ENCODE results near the gene YY2.
"Not testable (repeated sequence)": the region's sequence is repeated elsewhere in the genome, so short reads cannot be mapped to it uniquely, and the experiment has no call there.

YY2 gene

DNA sequence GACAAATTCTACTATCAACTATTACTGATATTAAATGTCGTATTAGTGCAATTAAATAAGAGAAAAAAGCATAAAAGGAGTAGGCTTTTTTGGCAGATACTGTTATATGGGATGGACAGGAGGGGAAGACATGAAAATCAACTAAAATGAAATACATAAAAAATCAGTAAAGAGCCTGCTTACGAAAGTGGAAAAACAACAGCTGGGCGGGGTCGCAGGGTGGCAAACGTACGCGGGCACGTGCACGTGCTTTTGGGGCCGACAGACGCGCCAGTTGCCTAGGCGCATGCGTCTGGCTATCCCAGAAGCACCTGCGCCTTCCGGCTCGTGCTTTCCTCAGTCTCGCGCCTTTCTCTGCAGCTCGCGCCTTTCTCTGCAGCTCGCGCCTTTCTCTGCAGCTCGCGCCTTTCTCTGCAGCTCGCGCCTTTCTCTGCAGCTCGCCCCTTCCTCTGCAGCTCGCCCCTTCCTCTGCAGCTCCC, at the start of gene YY2:
YY2 (plus strand) TSS at position 51 of the 479 bp plus-strand sequence. CDS start 498 bp downstream, outside the sequence.
- no peak for DNase-seq

DNA sequence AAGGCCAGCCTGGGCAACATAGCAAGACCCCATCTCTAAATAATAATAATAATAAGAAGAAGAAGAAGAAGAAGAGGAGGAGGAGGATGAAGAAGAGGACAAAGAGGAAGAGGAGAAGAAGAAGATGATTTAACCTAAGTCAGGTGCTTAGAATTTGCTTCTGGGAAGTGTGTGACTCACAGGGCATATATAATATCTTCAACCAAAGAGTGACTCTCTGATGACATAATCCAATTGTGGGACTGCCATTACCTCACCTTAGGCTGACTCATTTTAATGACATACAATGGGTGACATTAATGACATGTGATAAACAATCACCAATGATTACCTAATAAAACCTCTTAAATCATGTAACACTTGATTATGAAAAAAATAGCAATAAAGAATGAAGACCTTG, 49.1 kb upstream of the YY2 start:
- no peak for DNase-seq

DNA sequence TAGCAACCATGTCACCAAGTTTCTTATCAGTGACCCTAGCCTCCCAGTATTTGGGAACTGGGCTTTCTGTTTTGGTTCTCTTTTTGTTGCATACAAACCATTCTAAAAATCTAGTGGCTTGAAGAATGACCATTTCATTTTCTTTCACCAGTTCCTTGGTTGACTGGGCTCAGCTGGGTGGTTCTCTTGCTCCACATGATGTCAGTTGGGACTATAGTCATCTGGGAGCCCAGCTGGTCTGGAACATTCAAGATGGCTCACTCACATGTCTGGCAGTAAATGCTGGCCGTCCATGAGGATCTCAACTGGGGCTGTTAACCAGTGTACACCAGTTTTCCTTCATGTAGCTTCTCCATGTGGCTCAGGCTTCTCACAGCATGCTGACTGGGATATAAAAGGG, 44.0 kb upstream of the YY2 start:
- DNase-seq = no peak

DNA sequence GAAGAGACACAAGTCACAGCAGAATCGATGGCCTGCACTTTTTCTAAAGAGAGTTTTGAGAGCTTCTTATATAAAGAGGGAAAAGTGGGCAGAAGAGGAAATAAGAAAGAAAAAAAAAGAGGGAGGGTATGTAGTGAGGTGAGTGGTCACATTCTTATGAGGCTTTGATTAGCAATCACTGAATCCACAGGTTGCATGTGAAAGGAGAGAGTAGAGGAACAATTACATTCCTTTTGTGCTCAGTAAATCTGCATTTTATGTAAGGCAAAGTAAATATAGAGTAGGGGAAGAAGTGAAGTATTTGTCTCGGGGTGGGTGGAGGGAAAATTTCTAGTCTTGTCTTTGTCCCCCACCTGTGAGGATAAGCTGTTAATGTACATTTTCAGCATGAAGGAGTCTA, 43.2 kb upstream of the YY2 start:
- no peak for DNase-seq

DNA sequence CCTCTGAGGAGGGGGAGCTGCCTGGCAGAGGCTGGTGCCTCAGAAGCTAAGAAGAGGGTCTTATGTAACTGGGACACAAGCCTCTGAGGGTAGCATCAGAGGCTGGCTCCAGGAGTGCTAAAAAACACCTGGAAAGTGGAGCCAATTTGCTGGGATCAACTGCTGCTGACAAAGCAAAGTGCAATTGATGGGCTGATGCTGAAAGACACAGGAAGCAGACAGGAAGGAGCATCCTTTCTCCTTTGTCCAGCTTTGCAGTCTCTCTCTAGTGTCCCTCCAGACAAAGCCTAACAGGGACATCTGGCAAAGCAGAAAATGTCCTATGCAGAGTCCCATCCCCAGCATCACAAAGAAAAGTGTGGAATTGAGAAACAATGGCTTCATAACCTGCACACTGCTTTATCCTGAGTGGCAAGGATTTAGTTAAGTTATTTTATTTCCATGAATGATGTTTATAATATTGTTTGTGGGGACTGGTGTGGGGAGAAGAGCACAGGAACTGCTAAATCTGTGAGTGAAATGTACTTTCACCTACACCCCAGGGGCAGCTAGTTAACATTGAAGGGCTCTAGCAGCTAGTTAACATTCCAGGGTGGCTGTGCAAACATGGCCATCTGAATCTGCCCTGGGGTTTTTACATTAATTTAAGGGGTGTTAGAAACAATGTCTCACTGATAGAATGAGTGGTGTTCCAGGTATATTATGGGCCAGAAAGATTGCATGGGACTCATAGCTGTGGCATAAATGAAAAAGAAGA, 42.0 kb upstream of the YY2 start:
- no peak for DNase-seq

DNA sequence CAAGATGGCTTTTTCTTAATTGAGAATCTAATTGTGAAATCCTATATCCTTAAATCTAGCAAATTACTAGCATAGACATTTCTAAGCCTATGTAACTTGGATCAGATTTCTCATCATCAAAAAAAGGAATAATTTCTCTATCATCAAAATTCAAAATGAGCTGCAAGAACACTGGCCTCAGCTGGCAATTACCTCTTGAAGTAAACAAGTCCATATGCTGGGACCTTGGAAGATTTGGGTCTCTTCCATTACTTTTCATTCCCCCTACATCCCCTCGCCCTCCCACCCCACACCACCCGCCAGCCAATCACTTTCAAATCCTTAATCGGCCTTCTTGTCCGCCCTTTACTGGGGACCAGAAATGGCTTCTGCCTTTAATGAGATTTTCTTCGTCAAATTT, 39.7 kb upstream of the YY2 start:
- no peak for DNase-seq

DNA sequence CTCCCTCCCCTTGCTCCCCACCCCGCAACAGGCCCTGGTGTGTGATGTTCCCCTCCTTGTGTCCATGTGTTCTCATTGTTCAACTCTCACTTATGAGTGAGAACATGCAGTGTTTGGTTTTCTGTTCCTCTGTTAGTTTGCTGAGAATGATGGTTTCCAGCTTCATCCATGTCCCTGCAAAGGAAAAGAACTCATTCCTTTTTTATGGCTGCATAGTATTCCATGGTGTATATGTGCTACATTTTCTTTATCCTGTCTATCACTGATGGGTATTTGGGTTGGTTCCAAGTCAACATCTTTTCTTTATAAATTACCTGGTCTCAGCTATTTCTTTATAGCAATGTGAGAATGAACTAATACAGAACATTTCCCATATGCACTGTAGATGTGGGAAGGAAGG, 35.6 kb upstream of the YY2 start:
- DNase-seq = not testable (repeated sequence)

DNA sequence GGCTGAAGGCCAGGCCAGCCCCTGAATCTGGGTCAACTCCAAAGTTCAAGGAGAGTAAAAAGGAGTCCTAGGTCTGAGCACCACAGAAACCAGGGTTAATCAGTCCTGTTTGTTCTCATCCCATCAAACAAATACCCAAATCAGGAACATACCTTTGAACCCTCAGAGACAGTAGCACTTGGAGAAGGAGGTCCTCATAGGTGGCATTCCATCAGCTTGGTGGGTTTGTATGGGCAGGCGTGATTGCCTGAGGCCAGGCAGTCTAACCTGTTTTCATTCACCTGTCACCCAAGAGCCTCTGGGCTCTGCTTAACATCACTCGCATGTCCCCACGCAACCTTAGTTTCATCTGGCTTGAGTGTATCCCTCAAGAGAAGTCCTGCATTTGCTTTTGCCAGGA, 33.9 kb upstream of the YY2 start:
- no peak for DNase-seq

DNA sequence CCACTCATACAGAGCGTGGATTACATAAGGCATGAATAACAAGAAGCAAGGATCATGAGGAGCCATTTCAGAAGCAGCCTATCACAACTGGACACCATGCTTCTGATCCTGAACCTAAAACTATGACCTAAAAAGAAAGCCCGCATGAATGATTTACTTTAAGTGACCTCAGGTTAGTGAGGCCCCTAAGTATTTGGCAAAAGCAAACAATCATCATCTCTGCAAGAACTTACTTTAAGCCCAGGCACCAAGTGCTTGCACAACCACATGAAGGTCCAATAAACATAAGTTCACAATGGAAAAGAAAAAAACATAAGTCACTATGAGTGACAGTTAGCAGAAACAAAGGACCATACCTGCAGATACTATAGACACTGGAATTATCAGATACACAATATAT, 24.3 kb upstream of the YY2 start:
- no peak for DNase-seq

DNA sequence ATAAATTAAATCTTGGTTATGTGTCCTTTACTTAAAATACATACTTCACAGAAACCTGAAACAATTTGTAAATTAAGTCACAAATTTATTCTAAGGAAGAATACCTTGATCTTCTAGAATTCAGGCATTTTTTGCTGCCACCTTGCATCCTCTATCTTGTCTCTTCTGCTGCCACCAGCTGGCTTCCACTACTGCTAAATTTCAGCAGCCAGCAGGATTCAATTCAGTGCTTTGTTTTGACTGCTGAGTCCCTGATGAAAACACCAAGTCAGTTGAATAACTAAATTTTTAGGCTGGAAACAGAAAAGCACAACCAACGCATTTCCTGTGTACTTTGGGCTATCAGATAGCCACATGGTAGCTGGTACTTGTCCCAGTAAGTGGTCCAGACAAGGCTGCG, 18.7 kb upstream of the YY2 start:
- DNase-seq = no peak

DNA sequence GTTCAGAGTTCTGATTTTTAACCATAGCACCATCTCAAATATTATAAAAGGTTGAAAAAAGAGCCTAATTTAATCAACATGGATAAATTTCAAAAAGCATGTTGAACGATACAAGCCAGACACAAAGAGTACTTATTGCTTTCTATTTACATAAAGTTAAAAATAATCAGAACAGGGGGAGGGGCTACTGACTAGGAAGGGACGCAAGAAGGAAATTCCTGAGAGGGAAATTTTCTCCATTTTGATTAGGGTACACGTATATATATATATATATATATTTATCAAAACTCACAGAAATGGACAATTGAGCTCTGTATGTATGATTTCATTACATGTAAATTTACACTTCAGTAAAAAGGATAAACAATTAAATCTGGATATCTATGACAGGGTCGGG, 16.9 kb upstream of the YY2 start:
- DNase-seq = no peak

DNA sequence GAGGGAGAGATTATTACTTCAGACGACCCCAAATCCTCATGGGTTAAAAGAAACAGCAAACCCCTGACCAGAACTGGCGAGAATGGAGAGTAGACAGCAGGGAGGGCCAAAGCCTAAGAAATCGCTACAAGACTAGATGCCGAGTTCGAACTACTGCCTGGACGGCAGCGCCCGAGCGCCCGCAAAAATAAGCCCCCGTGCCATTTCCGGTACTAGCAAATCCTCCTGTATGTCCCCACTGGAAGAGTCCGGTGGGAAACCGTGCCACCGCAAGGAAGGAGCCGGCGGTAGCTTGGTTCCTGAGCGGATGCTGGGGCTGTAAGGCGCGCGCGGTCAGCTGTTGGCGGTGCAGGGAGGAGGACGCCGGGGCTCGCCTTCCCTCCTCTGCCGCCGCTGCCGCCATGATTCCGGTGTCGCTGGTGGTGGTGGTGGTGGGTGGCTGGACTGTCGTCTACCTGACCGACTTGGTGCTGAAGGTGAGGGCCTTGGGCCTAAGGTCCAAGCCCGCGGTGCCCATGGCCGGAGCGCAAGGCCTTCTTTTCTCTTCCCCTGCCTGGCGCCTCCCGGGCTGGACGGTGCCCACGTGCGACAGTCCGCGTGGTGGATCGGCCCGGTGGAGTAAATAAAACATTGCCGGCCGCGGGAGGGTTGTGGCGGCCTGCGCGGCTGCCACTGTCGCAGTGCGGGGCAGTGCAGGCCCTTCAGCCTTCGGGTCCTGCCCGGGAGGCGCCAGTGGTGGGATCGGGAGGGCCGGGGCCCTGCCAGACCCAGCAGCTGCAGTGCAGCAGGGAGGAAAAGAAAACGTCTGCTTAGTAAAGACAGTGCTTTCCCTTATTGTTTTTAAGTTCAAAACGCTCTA, 16.2 kb upstream of the YY2 start, which contains the start of gene MBTPS2:
MBTPS2 (plus strand) TSS at position 284 of the 859 bp plus-strand sequence; CDS start at position 402, 118 bp downstream.
- peak; percentile 73 for DNase-seq

DNA sequence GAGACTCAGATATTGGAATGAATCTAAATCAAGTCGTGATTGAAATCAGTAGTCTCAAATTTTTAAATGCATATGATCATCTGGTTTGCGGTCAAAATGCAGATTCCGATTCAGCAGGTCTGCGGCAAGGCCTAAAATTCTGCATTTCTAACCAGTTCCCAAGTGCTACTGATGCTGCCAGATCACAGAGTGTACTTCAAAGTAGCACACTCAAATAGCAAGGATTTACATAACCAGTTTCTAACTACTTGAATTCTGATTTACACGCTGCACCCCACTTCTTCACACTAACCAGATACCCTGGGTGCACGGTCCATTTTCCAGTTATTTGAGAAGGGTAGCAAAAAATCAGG, 15.6 kb upstream of the YY2 start:
- no peak for DNase-seq

DNA sequence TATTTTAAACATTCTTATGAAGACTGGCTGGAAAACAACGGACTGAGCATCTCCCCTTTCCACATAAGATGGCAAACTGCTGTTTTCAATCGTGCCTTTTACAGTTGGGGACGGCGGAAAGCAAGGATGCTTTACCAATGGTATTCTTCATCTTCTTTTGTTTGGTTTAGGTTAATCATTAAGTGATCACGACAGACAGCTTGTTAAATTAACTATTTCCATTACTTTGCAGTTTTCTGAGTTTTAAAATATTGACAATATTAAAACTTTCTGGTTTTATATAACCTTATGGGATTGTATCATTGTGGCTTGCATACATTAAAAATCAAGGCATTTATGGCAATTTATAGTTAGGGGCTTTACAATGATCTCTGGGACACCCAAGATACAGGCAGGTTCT, 12.6 kb upstream of the YY2 start:
- no peak for DNase-seq

DNA sequence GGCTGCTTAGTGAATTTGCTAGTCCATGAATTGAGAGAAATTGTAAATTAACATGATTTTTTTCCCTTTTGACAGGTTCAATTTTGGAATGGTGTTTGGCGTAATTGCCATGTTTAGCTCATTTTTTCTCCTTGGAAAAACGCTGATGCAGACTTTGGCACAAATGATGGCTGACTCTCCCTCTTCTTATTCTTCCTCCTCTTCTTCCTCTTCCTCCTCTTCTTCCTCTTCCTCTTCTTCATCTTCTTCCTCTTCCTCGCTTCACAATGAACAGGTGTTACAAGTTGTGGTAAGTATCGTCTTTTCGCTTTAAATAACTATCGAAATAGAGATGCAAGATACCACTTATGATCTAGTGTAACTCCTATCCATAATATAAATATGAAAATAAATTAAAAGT, 10.7 kb upstream of the YY2 start:
- no peak for DNase-seq

DNA sequence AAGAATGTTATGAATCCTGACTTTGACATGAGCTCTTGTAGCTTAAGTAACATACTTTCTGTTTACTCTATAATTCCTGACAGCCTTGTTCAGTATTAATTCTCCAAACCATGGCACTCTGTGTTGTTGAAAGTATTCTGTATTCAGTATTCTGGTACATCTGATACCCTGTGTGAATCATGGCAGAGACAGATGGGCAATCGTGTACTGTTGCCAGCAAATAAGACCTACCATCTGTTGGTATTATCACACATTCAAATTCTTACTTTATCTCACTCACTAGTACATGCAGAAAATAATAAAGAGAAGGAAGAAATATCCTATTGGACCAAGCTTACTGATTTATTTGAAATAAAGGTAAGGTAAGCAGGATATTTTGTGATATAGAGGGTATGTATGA, 8.4 kb upstream of the YY2 start:
- DNase-seq = no peak

DNA sequence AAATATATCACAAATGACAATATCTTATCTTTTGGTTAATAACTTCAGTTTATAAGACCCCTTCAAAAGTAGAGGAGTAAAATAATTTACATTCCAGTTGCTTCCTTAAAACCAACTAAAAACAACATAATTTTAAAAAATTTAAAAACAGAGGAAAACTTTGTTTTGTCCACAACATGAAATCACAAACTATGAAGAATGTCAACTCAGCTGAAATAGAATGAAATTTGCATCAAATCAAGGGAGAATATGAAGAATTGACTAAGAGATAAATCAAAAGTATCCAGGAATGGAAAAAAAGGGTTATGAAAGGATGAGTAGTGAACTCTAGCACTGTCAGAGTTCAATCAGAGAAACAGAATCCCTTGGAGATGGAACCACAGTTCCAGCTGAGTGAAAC, 2.2 kb upstream of the YY2 start:
- DNase-seq = no peak

DNA sequence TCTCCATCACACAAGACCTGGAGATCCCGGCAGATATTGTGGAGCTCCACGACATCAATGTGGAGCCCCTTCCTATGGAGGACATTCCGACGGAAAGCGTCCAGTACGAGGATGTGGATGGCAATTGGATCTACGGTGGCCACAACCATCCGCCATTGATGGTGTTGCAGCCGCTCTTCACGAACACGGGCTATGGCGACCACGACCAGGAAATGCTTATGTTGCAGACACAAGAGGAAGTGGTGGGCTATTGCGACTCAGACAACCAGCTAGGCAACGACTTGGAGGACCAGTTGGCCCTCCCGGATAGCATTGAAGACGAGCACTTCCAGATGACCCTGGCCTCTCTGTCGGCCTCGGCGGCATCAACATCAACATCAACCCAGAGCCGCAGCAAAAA, 717 bp downstream of the YY2 start:
- DNase-seq = no peak

DNA sequence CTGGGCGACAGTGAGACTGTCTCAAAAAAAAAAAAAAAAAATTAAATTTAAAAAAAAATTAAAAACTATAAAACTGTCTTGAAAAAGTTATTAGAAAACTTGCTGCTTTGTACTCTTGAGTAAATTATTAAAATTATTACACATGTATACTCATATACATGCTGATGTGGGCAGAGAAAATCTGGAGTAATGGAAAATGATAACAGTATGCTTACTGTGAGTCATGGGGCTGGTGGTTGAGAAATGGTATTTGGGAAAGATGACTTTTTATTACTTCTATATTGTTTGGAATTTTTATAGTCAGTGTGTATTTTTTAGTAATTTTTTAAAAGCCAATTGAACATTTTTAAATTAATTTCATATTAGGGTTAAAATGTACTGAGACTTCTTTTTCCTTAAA, 7.5 kb downstream of the YY2 start:
- no peak for DNase-seq

DNA sequence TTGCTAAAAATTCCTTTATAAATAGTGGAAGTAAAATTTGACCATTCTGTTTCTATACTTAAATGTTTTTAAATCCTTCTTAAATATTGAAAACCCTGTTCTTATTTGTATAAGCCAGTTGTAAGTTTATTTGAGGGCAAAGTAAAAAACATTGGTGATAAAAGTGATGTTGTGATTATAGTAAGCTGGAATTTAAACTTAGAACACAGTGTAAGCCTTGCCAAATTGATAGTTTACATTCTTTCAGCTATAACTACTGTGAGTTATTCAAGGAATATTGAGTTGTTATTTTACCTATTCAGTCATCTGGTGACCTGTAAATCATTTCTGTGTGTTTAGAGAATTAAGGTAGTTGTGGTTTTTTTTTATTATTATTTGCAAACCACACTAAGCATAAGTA, 9.6 kb downstream of the YY2 start:
- DNase-seq = no peak

DNA sequence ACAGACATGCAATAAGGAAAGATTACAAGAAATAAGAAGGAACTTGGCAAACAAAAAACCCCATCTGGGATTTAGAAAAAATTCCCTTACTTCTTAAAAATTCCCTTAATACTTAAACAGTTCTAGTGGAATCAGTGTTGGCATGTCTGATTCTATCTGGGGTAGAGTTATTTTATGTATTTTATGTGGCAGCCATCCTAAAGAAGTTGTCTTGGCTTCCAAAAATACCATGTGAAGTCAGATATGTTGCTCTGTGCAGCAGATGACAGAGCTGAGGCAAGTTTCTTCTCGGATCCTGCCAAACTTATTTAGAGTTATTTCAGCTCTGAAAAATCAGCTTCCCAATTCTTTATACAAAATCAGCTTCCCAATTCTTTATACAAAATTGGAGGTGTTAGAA, 14.7 kb downstream of the YY2 start:
- no peak for DNase-seq

DNA sequence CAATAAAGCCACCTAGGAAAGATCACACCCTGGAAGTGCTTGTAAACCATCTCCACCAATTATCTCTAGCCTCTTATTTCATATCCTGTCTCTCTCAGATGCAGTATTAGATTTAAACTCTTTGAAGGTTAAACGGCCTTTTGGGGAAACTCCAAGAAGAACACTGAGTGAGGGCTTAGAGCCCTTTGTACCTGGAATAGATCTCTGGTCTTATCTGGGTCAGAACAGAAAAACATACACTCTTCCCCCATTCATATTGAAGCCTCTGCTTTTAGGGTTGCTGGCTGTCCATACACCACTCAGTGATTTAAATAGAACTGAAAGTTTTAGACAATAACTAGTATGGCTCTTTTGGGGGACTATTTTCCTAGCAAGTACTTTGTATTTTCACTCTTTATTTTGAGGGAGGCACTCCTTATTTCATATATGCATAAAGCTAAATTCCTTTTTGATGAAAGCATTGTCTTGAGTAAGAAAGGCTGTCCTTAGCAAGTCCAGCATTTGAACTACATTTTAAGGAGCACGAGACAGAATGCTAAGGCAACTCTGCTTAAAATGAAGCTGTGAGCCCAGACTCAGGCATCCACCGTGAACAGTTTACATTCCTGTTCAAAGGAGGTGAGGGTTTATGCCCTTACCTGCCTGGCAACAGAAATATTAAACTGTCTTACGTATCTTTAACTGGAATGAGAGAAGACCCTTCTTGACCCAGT, 17.4 kb downstream of the YY2 start:
- DNase-seq = no peak

DNA sequence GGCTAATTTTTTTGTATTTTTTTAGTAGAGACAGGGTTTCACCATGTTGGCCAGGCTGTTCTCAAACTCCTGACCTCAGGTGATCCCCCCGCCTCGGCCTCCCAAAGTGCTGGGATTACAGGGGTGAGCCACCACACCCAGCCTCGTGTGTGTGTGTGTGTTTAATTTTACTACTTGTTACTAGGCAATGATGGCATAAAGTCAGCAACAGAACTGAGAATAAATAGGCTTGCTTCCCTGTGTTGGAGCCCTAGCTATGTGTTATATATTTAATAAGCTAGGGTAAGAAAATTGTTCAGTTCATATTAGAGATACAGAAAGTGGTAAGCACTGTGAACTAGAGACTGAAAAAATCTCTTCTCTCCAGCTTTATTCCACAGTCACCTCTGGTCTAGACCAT, 18.4 kb downstream of the YY2 start:
- DNase-seq = not testable (repeated sequence)

DNA sequence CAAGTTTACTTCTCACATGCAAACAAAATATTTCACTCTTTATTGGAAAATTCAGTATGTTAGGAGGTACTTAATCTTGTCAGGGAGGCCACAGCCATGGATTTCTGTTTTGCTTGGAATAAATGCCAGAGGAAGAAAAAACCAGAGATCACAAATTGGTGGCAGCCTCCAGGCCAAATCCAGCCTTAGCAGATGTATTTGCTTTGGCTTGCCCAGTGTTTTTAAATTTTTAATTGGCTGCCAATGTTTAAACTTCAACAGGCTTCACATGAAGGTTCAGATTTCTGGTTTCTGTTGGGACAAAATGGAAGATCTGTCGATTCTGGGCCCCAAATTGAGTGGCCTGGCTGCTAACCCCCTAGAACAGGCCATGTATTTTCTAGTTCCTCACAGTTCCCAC, 19.2 kb downstream of the YY2 start:
- no peak for DNase-seq

Data from activated CD4-positive, alpha-beta T cell treated with anti-CD3 and anti-CD28 coated beads for 1 hour (primary cell).